HEK293 (cell line): ENCODE data around the gene AMD1.
A peak's percentile ranks its signal among the peaks of the same experiment; 100 is the strongest.

Experiments
- CTCF ChIA-PET: fragments of 350-600 bp; formaldehyde crosslinking; extraction: SDS; loops from one replicate; lab custom pipeline; 2021; ENCODE audit warnings: antibody characterized with exemption; lab: Yijun Ruan, JAX
- POLR2A ChIA-PET: fragments of 300-600 bp; formaldehyde crosslinking; extraction: SDS; loops from one replicate; lab custom pipeline; 2020; ENCODE audit warnings: antibody characterized with exemption, inconsistent platforms; lab: Yijun Ruan, JAX
- H3K27ac ChIP-seq: fragments of 200-500 bp; sonication (Bioruptor generic); 2 replicates; pipeline ENCODE4 v1.5.1; 2014; ENCODE audit warnings: low read depth, low read length, control low read depth, inconsistent platforms; ENCODE audit errors: extremely low read depth
- H3K36me3 ChIP-seq, 2 experiments: fragments of 200-500 bp in 1 of 2; sonication (Bioruptor generic) in 1 of 2; 1 replicate in 1 of 2; 2 replicates in 1 of 2; pipeline ENCODE4 v1.5.1; 2014 to 2017; ENCODE audit warnings: inconsistent platforms in 2 of 2, low read length in 2 of 2; ENCODE audit not compliant: control insufficient read depth in 2 of 2, insufficient read depth in 1 of 2
- H3K4me1 ChIP-seq: fragments of 200-500 bp; sonication (Bioruptor generic); 2 replicates; pipeline ENCODE4 v1.5.1; 2014; ENCODE audit warnings: mild to moderate bottlenecking, low read length, inconsistent platforms; ENCODE audit not compliant: control insufficient read depth, insufficient read depth
- H3K4me3 ChIP-seq: 2 replicates; pipeline ENCODE4 v1.5.1; 2011; ENCODE audit warnings: low read depth, mild to moderate bottlenecking, control low read depth, low read length, moderate library complexity
- H3K9me3 ChIP-seq: fragments of 200-500 bp; sonication (Bioruptor generic); 2 replicates; pipeline ENCODE4 v1.5.1; 2014; ENCODE audit warnings: low read depth, low read length, inconsistent platforms; ENCODE audit not compliant: control insufficient read depth, insufficient read depth
- CTCF ChIP-seq: fragments of 450-650 bp; formaldehyde crosslinking; IDR thresholded peaks from 2 replicates; pipeline ENCODE4 v1.5.1; 2016; ENCODE audit warnings: missing biosample characterization, missing genetic modification characterization
- KLF1 ChIP-seq: fragments of 450-650 bp; formaldehyde crosslinking; IDR thresholded peaks from 2 replicates; pipeline ENCODE4 v1.5.1; 2016; ENCODE audit warnings: missing biosample characterization, missing genetic modification characterization
- KLF8 ChIP-seq: fragments of 450-650 bp; formaldehyde crosslinking; IDR thresholded peaks from 2 replicates; pipeline ENCODE4 v1.5.1; 2016; ENCODE audit warnings: missing biosample characterization, missing genetic modification characterization
- PRDM1 ChIP-seq: fragments of 450-650 bp; formaldehyde crosslinking; IDR thresholded peaks from 2 replicates; pipeline ENCODE4; 2016; ENCODE audit warnings: missing biosample characterization, missing genetic modification characterization
- SCRT2 ChIP-seq: fragments of 450-650 bp; formaldehyde crosslinking; IDR thresholded peaks from 2 replicates; pipeline ENCODE4 v1.5.1; 2016; ENCODE audit warnings: missing biosample characterization, missing genetic modification characterization
- SP2 ChIP-seq: fragments of 450-650 bp; formaldehyde crosslinking; IDR thresholded peaks from 2 replicates; pipeline ENCODE4 v1.5.1; 2016; ENCODE audit warnings: missing biosample characterization, missing genetic modification characterization
- WT1 ChIP-seq: fragments of 450-650 bp; formaldehyde crosslinking; IDR thresholded peaks from 2 replicates; pipeline ENCODE4 v1.5.1; 2016; ENCODE audit warnings: missing biosample characterization, missing genetic modification characterization
- ZBTB10 ChIP-seq: fragments of 450-650 bp; formaldehyde crosslinking; IDR thresholded peaks from 2 replicates; pipeline ENCODE4 v1.5.1; 2016; ENCODE audit warnings: missing biosample characterization, missing genetic modification characterization
- ZBTB26 ChIP-seq: fragments of 450-650 bp; formaldehyde crosslinking; optimal IDR thresholded peaks from 2 replicates; pipeline ENCODE3; 2016; ENCODE audit warnings: missing biosample characterization, mild to moderate bottlenecking, missing genetic modification characterization
- ZBTB44 ChIP-seq: fragments of 450-650 bp; IDR thresholded peaks from 2 replicates; pipeline ENCODE4 v1.5.1; 2018; ENCODE audit warnings: missing biosample characterization, mild to moderate bottlenecking, missing genetic modification characterization
- ZEB2 ChIP-seq: fragments of 450-650 bp; formaldehyde crosslinking; IDR thresholded peaks from 2 replicates; pipeline ENCODE4 v1.5.1; 2016; ENCODE audit warnings: missing biosample characterization, missing genetic modification characterization
- ZFP3 ChIP-seq: fragments of 450-650 bp; formaldehyde crosslinking; IDR thresholded peaks from 2 replicates; pipeline ENCODE4 v1.5.1; 2016; ENCODE audit warnings: low read depth, missing biosample characterization, missing genetic modification characterization
- ZNF140 ChIP-seq: fragments of 450-650 bp; formaldehyde crosslinking; IDR thresholded peaks from 2 replicates; pipeline ENCODE4 v1.5.1; 2016; ENCODE audit warnings: missing biosample characterization, missing genetic modification characterization
- ZNF155 ChIP-seq: fragments of 450-650 bp; formaldehyde crosslinking; IDR thresholded peaks from 2 replicates; pipeline ENCODE4 v1.5.1; 2016; ENCODE audit warnings: missing biosample characterization, missing genetic modification characterization
- ZNF335 ChIP-seq: fragments of 450-650 bp; formaldehyde crosslinking; conservative IDR thresholded peaks from 2 replicates; pipeline ENCODE4 v1.5.1; 2016; ENCODE audit warnings: missing biosample characterization, missing genetic modification characterization
- ZNF354C ChIP-seq: fragments of 450-650 bp; formaldehyde crosslinking; IDR thresholded peaks from 2 replicates; pipeline ENCODE4 v1.5.1; 2016; ENCODE audit warnings: missing biosample characterization, missing genetic modification characterization, low read depth, borderline replicate concordance
- ZNF37A ChIP-seq: fragments of 450-650 bp; IDR thresholded peaks from 2 replicates; pipeline ENCODE4 v1.5.1; 2018; ENCODE audit warnings: missing biosample characterization, missing genetic modification characterization
- ZNF488 ChIP-seq: fragments of 450-650 bp; formaldehyde crosslinking; IDR thresholded peaks from 2 replicates; pipeline ENCODE4 v1.5.1; 2016; ENCODE audit warnings: missing biosample characterization, missing genetic modification characterization
- ZNF518A ChIP-seq: fragments of 450-650 bp; formaldehyde crosslinking; conservative IDR thresholded peaks from 2 replicates; pipeline ENCODE4 v1.5.1; 2016; ENCODE audit warnings: low read depth, missing biosample characterization, missing genetic modification characterization
- ZNF549 ChIP-seq: fragments of 450-650 bp; IDR thresholded peaks from 2 replicates; pipeline ENCODE4 v1.5.1; 2018; ENCODE audit warnings: missing biosample characterization, missing genetic modification characterization, mild to moderate bottlenecking, inconsistent platforms, moderate library complexity
- ZNF600 ChIP-seq: fragments of 450-650 bp; formaldehyde crosslinking; IDR thresholded peaks from 2 replicates; pipeline ENCODE4 v1.5.1; 2016; ENCODE audit warnings: missing biosample characterization, missing genetic modification characterization
- ZNF610 ChIP-seq: fragments of 450-650 bp; formaldehyde crosslinking; IDR thresholded peaks from 2 replicates; pipeline ENCODE4 v1.5.1; 2016; ENCODE audit warnings: missing biosample characterization, missing genetic modification characterization, borderline replicate concordance
- ZNF701 ChIP-seq: fragments of 450-650 bp; formaldehyde crosslinking; IDR thresholded peaks from 2 replicates; pipeline ENCODE4 v1.5.1; 2016; ENCODE audit warnings: missing biosample characterization, missing genetic modification characterization

The AMD1 gene

GRCh38 chr6:110873981-110874879 is at the start of gene AMD1:
TSS of gene AMD1 (plus strand) at chr6:110874785. CDS start at chr6:110875106, 321 bp downstream.
- ChIA-PET CTCF (interaction anchor here (0.6 to 2.7 kb wide), 6 partner anchors 9 to 192 kb away, joined by 4 to 11 read pairs (median 6); partner anchors contain the start of gene CDK19), POLR2A (interaction anchor here (0.5 to 6.7 kb wide), 62 partner anchors 9 to 1491 kb away, joined by 3 to 339 read pairs (median 4); partner anchors contain the start of genes CDK19, GTF3C6, REV3L and RPF2)
- Histone ChIP-seq H3K9me3 (no peaks in the 10 kb centered on the region), H3K4me1 (peaks cover 7% of the 10 kb centered on the region), H3K36me3 (no peaks in the 10 kb centered on the region), H3K27ac (peak within 1 kb of the TSS; percentile 96), H3K4me3 (peak within 1 kb of the TSS; percentile 92)
- TF ChIP-seq KLF8 (tag by site-specific recombination) (peak; percentile 92), ZNF701 (no peak), ZNF549 (tag by site-specific recombination) (no peak), SP2 (tag by site-specific recombination) (peak; percentile 97), ZNF37A (tag by site-specific recombination) (no peak), CTCF (tag by site-specific recombination) (peak; percentile 37; the same call in 1 of the 2 replicates), ZNF600 (peak; percentile 99), ZNF335 (tag by site-specific recombination) (peak; percentile 98), ZEB2 (tag by site-specific recombination) (peak; percentile 91), ZNF155 (tag by site-specific recombination) (no peak), PRDM1 (tag by site-specific recombination) (peak; percentile 94), ZNF518A (tag by site-specific recombination) (no peak), ZNF488 (tag by site-specific recombination) (no peak), ZFP3 (tag by site-specific recombination) (no peak), ZNF610 (no peak), KLF1 (peak; percentile 75; the same call in 1 of the 2 replicates), ZBTB26 (tag by site-specific recombination) (peak; percentile 30), ZBTB44 (peak; percentile 47; the same call in 1 of the 2 replicates), SCRT2 (tag by site-specific recombination) (no peak), WT1 (tag by site-specific recombination) (peak; percentile 58), ZBTB10 (peak; percentile 95), ZNF140 (tag by site-specific recombination) (no peak), ZNF354C (no peak)
